ENCODE results near the gene CGRRF1.
A peak's percentile ranks its signal among the peaks of the same experiment; 100 is the strongest.

The CGRRF1 gene

GRCh38 chr14:54501480-54501879 is 8.2 kb upstream of the CGRRF1 start:
- ATAC-seq (replicated peaks) (no peak), DNase-seq (no peak)
- peaks cover 20 to 26% of the 10 kb centered on the region in 2 donors for H3K27me3 Mint-ChIP-seq
- H3K9me3 Mint-ChIP-seq = no peaks in the 10 kb centered on the region
- no peaks in the 10 kb centered on the region for H3K36me3 Mint-ChIP-seq
- H3K4me3 Mint-ChIP-seq = no peak overlapping the region
- H3K4me1 Mint-ChIP-seq = peaks cover 0 to 5% of the 10 kb centered on the region in 2 donors
- H3K27ac Mint-ChIP-seq = no peak overlapping the region

- no peak for DNase-seq
- Mint-ChIP-seq H3K36me3 (no peaks in the 10 kb centered on the region), H3K4me3 (no peak overlapping the region), H3K4me1 (peaks cover 0 to 5% of the 10 kb centered on the region in 2 donors), H3K27me3 (peaks cover 23 to 26% of the 10 kb centered on the region in 2 donors), H3K9me3 (no peaks in the 10 kb centered on the region), H3K27ac (no peak overlapping the region)
- ATAC-seq (replicated peaks) = peak in 1 of 2 donors; percentile 22
Observed at GRCh38 chr14:54502602-54503001, 7.1 kb upstream of the CGRRF1 start.

- ATAC-seq (replicated peaks) = no peak
- H3K4me1 Mint-ChIP-seq = peaks cover 0 to 5% of the 10 kb centered on the region in 2 donors
- no peaks in the 10 kb centered on the region for H3K9me3 Mint-ChIP-seq
- no peaks in the 10 kb centered on the region for H3K36me3 Mint-ChIP-seq
- no peak overlapping the region for H3K4me3 Mint-ChIP-seq
- DNase-seq = no peak
- H3K27ac Mint-ChIP-seq = no peak overlapping the region
- peaks cover 17 to 19% of the 10 kb centered on the region in 2 donors for H3K27me3 Mint-ChIP-seq
Observed at GRCh38 chr14:54503486-54503885, 6.2 kb upstream of the CGRRF1 start.

GRCh38 chr14:54512393-54512792 is 2.7 kb downstream of the CGRRF1 start:
- peaks cover 22 to 29% of the 10 kb centered on the region in 2 donors for H3K4me1 Mint-ChIP-seq
- no peak overlapping the region for H3K4me3 Mint-ChIP-seq
- ATAC-seq (replicated peaks) (no peak), DNase-seq (no peak)
- peaks cover 22 to 25% of the 10 kb centered on the region in 2 donors for H3K36me3 Mint-ChIP-seq
- H3K9me3 Mint-ChIP-seq = peaks cover 10 to 11% of the 10 kb centered on the region in 2 donors
- no peaks in the 10 kb centered on the region for H3K27me3 Mint-ChIP-seq
- H3K27ac Mint-ChIP-seq = no peak overlapping the region

GRCh38 chr14:54515670-54516069 is 6.0 kb downstream of the CGRRF1 start:
- ATAC-seq (replicated peaks) = no peak
- Mint-ChIP-seq H3K27me3 (no peaks in the 10 kb centered on the region), H3K36me3 (peaks cover 31 to 39% of the 10 kb centered on the region in 2 donors), H3K4me3 (no peak overlapping the region), H3K27ac (no peak overlapping the region), H3K4me1 (peaks cover 15 to 23% of the 10 kb centered on the region in 2 donors), H3K9me3 (peaks cover 10 to 11% of the 10 kb centered on the region in 2 donors)
- no peak for DNase-seq

GRCh38 chr14:54516709-54517108 is 7.0 kb downstream of the CGRRF1 start:
- Mint-ChIP-seq H3K4me1 (peaks cover 13 to 19% of the 10 kb centered on the region in 2 donors), H3K36me3 (peaks cover 31 to 39% of the 10 kb centered on the region in 2 donors), H3K4me3 (no peak overlapping the region), H3K27me3 (no peaks in the 10 kb centered on the region), H3K9me3 (peaks cover 10 to 11% of the 10 kb centered on the region in 2 donors), H3K27ac (peak overlapping the region; percentile 15)
- DNase-seq = no peak
- no peak for ATAC-seq (replicated peaks)

GRCh38 chr14:54524410-54524809 is 14.7 kb downstream of the CGRRF1 start:
- no peaks in the 10 kb centered on the region for H3K27me3 Mint-ChIP-seq
- H3K4me1 Mint-ChIP-seq = no peaks in the 10 kb centered on the region
- ATAC-seq (replicated peaks) (no peak), DNase-seq (no peak)
- H3K4me3 Mint-ChIP-seq = no peak overlapping the region
- H3K36me3 Mint-ChIP-seq = peaks cover 16 to 48% of the 10 kb centered on the region in 2 donors
- no peak overlapping the region for H3K27ac Mint-ChIP-seq
- no peaks in the 10 kb centered on the region for H3K9me3 Mint-ChIP-seq

- Mint-ChIP-seq H3K27me3 (no peaks in the 10 kb centered on the region), H3K4me3 (no peak overlapping the region), H3K9me3 (no peaks in the 10 kb centered on the region), H3K27ac (no peak overlapping the region), H3K4me1 (peaks cover 10 to 14% of the 10 kb centered on the region in 2 donors), H3K36me3 (peaks cover 7 to 23% of the 10 kb centered on the region in 2 donors)
- DNase-seq (no peak), ATAC-seq (replicated peaks) (no peak)
Observed at GRCh38 chr14:54528973-54529372, 19.3 kb downstream of the CGRRF1 start.

- Mint-ChIP-seq H3K9me3 (no peaks in the 10 kb centered on the region), H3K36me3 (peaks cover 8 to 21% of the 10 kb centered on the region in 2 donors), H3K4me1 (peaks cover 10 to 14% of the 10 kb centered on the region in 2 donors), H3K27me3 (no peaks in the 10 kb centered on the region), H3K4me3 (no peak overlapping the region), H3K27ac (no peak overlapping the region)
- ATAC-seq (replicated peaks) = no peak
- DNase-seq = no peak
Observed at GRCh38 chr14:54529811-54530210, 20.1 kb downstream of the CGRRF1 start.

- ATAC-seq (replicated peaks) (peak; percentile 91 to 96), DNase-seq (no peak)
- H3K4me1 Mint-ChIP-seq = peaks cover 10 to 14% of the 10 kb centered on the region in 2 donors
- no peaks in the 10 kb centered on the region for H3K27me3 Mint-ChIP-seq
- peaks cover 6 to 17% of the 10 kb centered on the region in 2 donors for H3K36me3 Mint-ChIP-seq
- H3K9me3 Mint-ChIP-seq = no peaks in the 10 kb centered on the region
- H3K4me3 Mint-ChIP-seq = peak overlapping the region; percentile 4 to 57
- H3K27ac Mint-ChIP-seq = peak overlapping the region; percentile 66
Observed at GRCh38 chr14:54532111-54533012, 22.7 kb downstream of the CGRRF1 start.

- ATAC-seq (replicated peaks) (no peak), DNase-seq (no peak)
- no peaks in the 10 kb centered on the region for H3K27me3 Mint-ChIP-seq
- peak overlapping the region; percentile 16 for H3K27ac Mint-ChIP-seq
- no peak overlapping the region for H3K4me3 Mint-ChIP-seq
- H3K4me1 Mint-ChIP-seq = peaks cover 10 to 14% of the 10 kb centered on the region in 2 donors
- no peaks in the 10 kb centered on the region for H3K9me3 Mint-ChIP-seq
- H3K36me3 Mint-ChIP-seq = peaks cover 8 to 17% of the 10 kb centered on the region in 2 donors
Observed at GRCh38 chr14:54533100-54533499, 23.4 kb downstream of the CGRRF1 start.

GRCh38 chr14:54535126-54535525 is 25.4 kb downstream of the CGRRF1 start:
- DNase-seq = no peak
- no peaks in the 10 kb centered on the region for H3K27me3 Mint-ChIP-seq
- no peak overlapping the region for H3K27ac Mint-ChIP-seq
- no peaks in the 10 kb centered on the region for H3K9me3 Mint-ChIP-seq
- ATAC-seq (replicated peaks) = no peak
- no peak overlapping the region for H3K4me3 Mint-ChIP-seq
- peaks cover 9 to 20% of the 10 kb centered on the region in 2 donors for H3K36me3 Mint-ChIP-seq
- peaks cover 10 to 14% of the 10 kb centered on the region in 2 donors for H3K4me1 Mint-ChIP-seq

- Mint-ChIP-seq H3K4me3 (no peak overlapping the region), H3K4me1 (peaks cover 10 to 14% of the 10 kb centered on the region in 2 donors), H3K9me3 (no peaks in the 10 kb centered on the region), H3K36me3 (peaks cover 9 to 23% of the 10 kb centered on the region in 2 donors), H3K27me3 (no peaks in the 10 kb centered on the region), H3K27ac (no peak overlapping the region)
- no peak for DNase-seq
- ATAC-seq (replicated peaks) = no peak
Observed at GRCh38 chr14:54535646-54536045, 25.9 kb downstream of the CGRRF1 start.

- Mint-ChIP-seq H3K4me1 (peaks cover 5 to 7% of the 10 kb centered on the region in 2 donors), H3K4me3 (no peak overlapping the region), H3K36me3 (peaks cover 9 to 27% of the 10 kb centered on the region in 2 donors), H3K27ac (no peak overlapping the region), H3K27me3 (no peaks in the 10 kb centered on the region), H3K9me3 (no peaks in the 10 kb centered on the region)
- ATAC-seq (replicated peaks) (no peak), DNase-seq (no peak)
Observed at GRCh38 chr14:54537651-54538050, 27.9 kb downstream of the CGRRF1 start.

GRCh38 chr14:54538055-54538454 is 28.3 kb downstream of the CGRRF1 start:
- no peaks in the 10 kb centered on the region for H3K9me3 Mint-ChIP-seq
- H3K27ac Mint-ChIP-seq = no peak overlapping the region
- H3K27me3 Mint-ChIP-seq = no peaks in the 10 kb centered on the region
- DNase-seq (no peak), ATAC-seq (replicated peaks) (no peak)
- peaks cover 2 to 3% of the 10 kb centered on the region in 2 donors for H3K4me1 Mint-ChIP-seq
- H3K36me3 Mint-ChIP-seq = peaks cover 9 to 27% of the 10 kb centered on the region in 2 donors
- no peak overlapping the region for H3K4me3 Mint-ChIP-seq

Data from stimulated activated naive B cell treated with anti-CD40 and anti-IgM and Interleukin-4, amounts not matched to agents 10 μg/mL and 1 μg/mL and 100 μg/mL, for 72 hours (primary cell).